LNCaP clone FGC (cell line): ENCODE measurements around the gene ZBTB11.
"Not testable (repeated sequence)": the region's sequence is repeated elsewhere in the genome, so short reads cannot be mapped to it uniquely, and the experiment has no call there.

Experiments
- DNase-seq: peaks from one replicate; pipeline ENCODE4 v3.0.0-alpha.2; 2011; ENCODE audit warnings: low read depth
- H3K4me3 ChIP-seq: 2 replicates; pipeline ENCODE4 v1.5.1; 2011; ENCODE audit warnings: mild to moderate bottlenecking, low read depth, low read length, control low read depth
- TF ChIP-seq, protein P1 (sequence below): IDR thresholded peaks from 2 replicates; pipeline ENCODE4 v1.5.1; 2012; ENCODE audit warnings: mild to moderate bottlenecking; ENCODE audit not compliant: control insufficient read depth, insufficient read depth; ENCODE audit errors: extremely low read depth

Gene ZBTB11

GRCh38 chr3:101625879-101626278 lies 51.1 kb downstream of the ZBTB11 start:
- TF ChIP-seq, protein P1, sequence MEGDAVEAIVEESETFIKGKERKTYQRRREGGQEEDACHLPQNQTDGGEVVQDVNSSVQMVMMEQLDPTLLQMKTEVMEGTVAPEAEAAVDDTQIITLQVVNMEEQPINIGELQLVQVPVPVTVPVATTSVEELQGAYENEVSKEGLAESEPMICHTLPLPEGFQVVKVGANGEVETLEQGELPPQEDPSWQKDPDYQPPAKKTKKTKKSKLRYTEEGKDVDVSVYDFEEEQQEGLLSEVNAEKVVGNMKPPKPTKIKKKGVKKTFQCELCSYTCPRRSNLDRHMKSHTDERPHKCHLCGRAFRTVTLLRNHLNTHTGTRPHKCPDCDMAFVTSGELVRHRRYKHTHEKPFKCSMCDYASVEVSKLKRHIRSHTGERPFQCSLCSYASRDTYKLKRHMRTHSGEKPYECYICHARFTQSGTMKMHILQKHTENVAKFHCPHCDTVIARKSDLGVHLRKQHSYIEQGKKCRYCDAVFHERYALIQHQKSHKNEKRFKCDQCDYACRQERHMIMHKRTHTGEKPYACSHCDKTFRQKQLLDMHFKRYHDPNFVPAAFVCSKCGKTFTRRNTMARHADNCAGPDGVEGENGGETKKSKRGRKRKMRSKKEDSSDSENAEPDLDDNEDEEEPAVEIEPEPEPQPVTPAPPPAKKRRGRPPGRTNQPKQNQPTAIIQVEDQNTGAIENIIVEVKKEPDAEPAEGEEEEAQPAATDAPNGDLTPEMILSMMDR, result no peak
- DNase-seq, result no peak
- H3K4me3 ChIP-seq, result no peak overlapping the region

GRCh38 chr3:101624857-101625256 lies 52.1 kb downstream of the ZBTB11 start:
- TF ChIP-seq, protein P1, result no peak
- no peak overlapping the region for H3K4me3 ChIP-seq
- no peak for DNase-seq

DNA sequence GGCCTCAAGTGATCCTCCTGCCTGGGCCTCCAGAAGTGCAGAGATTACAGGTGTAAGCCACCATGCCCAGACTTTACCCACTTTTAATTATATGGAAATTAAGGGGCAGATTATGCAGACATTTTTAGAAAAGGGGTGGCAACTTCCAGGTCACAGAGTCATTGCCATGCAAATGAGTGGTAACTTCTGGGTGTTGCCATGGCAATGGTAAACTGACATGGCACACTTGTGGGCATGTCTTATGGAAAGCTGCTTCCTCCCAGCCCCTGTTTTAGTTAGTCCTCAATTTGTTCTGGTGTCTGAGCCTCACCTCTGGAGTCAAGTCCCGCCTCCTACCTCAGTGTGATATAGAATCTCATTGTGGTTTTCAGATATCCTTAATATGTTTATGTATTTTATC lies 53.3 kb downstream of the ZBTB11 start:
- DNase-seq, result no peak
- H3K4me3 ChIP-seq, result no peak overlapping the region
- TF ChIP-seq, protein P1, result no peak

GRCh38 chr3:101619734-101620133 lies 57.2 kb downstream of the ZBTB11 start:
- no peak for DNase-seq
- TF ChIP-seq, protein P1, result no peak
- H3K4me3 ChIP-seq, result no peak overlapping the region

- TF ChIP-seq, protein P1, result no peak
- DNase-seq, result no peak
Observed at GRCh38 chr3:101618726-101619125, 58.2 kb downstream of the ZBTB11 start.

GRCh38 chr3:101617478-101617877 lies 59.5 kb downstream of the ZBTB11 start:
- no peak for DNase-seq
- H3K4me3 ChIP-seq, result no peak overlapping the region
- TF ChIP-seq, protein P1, result no peak

More at GRCh38 chr3:101618726-101619125, 58.2 kb downstream of the ZBTB11 start:
- H3K4me3 ChIP-seq, result no peak overlapping the region

GRCh38 chr3:101615525-101615924 lies 61.4 kb downstream of the ZBTB11 start:
- no peak for DNase-seq
- H3K4me3 ChIP-seq, result no peak overlapping the region
- TF ChIP-seq, protein P1, result no peak

DNA sequence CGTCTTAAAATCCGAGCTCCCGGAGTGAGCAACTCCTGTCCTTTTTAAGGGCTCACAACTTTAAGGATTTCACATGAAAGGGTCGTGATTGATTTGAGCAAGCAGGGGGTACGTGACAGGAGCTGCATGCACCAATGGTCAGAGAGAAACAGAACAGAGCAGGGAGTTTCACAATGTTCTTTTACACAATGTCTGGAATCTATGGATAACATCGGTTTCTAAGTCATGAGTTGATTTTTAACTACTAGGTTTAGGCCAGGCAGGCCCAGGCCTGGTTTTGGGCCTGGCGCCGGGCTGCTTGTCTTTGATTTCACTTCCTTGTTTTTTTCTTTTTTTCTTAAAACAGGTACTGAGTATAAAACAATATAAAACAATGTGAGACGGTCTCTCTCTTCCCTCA lies 63.9 kb downstream of the ZBTB11 start:
- not testable (repeated sequence) for DNase-seq, H3K4me3 ChIP-seq
